CD4-positive, alpha-beta T cell treated with Interleukin-6 for 4 hours (primary cell): ENCODE data around the gene GPHA2.

Experiments used
- DNase-seq: peaks from one replicate; pipeline ENCODE4 v3.0.0-alpha.2; 2020; ENCODE audit warnings: mixed read lengths

Gene GPHA2

DNA sequence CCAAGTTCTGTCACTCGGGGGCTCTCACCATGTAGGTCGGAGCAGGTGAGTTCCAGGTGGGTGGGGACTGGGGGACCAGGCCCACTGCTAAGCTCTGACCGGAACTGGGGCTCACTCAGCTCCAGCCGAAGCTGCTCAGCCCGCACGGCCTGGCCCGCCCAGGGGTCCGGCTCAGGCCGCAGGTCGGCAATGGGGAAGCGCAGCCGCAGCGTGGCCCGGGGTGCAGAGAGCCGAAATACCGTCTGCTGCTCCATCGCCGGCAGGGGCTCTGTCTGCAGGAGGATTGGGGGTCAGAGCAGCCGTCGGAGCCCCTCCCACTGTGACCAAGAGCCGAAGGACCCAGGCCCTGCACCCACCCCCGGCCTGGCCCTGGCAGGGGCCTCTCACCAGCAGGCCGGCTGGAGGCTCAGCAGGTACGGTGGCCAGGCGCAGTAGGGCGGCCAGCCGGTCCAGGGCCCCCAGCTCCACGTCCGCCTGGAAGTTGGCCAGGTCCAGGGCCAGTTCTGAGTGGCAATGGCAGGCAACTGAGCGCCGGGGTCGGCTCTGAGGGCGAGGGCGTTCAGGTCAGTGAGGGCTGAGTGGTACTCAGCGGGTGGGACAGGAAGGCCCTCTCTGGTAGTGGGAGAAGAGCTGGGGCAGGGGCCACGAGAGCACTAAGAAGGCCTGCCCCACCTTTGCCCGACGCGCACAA lies 25.9 kb downstream of the GPHA2 start:
- no peak for DNase-seq

- DNase-seq, result no peak
These were observed 26.9 kb downstream of the GPHA2 start for GRCh38 chr11:64908766-64909165.

- DNase-seq, result no peak
These were observed 29.4 kb downstream of the GPHA2 start for GRCh38 chr11:64906314-64906635.

GRCh38 chr11:64905516-64906313 lies 30.0 kb downstream of the GPHA2 start:
- no peak for DNase-seq

DNA sequence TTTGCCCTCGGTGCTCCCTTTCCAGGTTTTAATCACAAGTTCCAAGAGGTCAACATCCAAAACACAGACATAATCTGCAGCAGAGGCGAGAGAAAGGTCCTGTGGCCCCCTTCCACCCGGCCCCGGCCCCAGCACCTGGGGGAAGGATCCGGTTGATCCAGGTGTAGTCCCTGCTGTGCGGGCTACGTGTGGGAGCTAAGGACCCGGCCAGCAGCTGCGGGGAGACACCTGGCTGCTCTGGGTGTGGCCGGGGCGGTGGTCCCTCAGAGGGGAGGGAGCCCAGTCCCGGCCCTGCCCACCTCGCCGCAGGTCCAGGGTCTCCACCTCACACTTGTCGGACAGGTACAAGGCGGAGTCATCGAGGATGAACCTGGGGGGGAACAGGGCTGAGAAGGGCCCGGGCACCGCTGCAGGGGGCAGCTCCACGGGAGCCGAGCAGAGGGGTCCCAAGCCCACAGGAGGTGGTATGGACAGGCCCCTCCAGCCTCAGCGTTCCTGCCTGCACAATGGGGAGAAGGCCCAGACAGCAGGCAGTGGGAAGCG lies 32.3 kb downstream of the GPHA2 start:
- DNase-seq, result no peak

DNA sequence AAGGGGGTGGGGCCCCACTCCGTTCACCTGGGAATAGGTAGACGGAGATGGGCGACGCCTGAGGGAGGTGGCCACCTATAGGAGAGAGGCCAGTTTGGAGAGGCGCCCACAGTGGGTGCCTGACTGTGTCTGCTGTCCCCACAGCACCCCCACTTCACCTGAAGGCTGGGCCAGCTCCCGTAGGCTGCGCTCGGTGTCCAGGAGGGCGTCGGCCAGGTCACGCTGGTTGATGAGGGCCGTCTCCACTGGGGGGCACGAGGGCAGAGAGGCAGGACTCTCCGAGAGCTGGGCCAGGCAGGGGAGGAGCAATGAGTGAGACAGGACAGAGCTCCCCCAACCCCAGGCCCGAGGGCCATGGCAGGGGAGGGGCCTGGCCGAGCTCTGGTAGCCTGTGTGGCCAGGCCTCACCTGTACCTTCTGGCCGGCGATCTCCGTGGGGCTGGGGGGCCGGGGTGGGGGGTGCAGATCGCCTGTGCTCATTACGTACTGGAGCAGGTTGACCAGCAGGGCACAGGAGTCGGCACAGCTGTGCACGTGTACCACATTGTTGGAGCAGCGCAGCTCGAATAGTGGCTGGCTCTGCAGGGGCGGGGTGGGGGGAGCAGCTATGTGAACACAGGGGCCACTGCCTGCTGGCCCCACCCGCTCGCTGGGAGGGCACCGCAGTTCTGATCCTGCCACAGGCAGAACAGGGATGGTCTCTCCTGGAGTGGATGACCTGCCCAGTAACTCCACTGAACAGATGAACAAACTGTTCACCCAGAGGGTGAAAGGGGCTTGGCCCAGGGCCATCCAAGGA lies 33.4 kb downstream of the GPHA2 start:
- no peak for DNase-seq

- DNase-seq, result no peak
These were observed 34.9 kb downstream of the GPHA2 start for GRCh38 chr11:64900774-64901173.

DNA sequence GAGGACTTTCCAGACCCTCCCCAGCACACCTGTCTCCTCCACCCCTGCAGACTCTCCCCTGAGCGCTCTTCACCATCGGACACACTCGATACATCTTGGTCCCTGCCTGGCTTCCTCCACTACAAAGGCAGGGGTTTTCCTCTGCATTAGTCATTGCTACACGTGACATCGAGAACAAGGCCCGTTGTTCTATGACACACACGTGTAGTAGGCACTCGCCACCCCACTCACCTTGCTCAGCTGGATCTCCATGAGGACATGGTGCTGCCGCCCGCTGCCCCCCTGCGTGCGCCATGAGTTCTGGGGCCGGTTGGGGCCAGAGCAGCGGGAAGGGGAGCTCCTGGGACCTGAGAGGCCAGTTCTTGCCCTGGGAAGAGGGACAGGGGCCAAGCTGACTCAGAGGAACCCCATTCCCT lies 35.4 kb downstream of the GPHA2 start:
- peak; percentile 70 for DNase-seq

- no peak for DNase-seq
These were observed 37.2 kb downstream of the GPHA2 start for GRCh38 chr11:64898541-64898940.

DNA sequence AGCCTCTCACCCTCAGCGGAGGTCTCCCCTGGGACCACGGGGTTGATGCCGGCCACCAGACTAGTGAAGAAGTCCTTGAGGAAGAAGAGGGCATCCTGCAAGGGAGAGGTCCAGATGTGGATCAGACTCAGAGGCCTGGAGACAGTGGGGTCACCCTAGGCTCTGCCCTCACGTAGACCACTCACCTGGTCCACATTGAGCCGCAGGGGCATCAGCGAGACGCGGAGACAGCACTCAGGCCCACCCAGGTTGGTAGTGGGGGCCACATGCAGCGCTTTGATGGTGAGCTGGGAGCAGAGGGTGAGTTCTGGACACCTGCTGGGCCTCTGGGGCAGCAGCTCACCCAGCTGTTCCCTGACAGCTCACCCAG lies 37.6 kb downstream of the GPHA2 start:
- no peak for DNase-seq

GRCh38 chr11:64897381-64898075 lies 38.2 kb downstream of the GPHA2 start:
- DNase-seq, result no peak

DNA sequence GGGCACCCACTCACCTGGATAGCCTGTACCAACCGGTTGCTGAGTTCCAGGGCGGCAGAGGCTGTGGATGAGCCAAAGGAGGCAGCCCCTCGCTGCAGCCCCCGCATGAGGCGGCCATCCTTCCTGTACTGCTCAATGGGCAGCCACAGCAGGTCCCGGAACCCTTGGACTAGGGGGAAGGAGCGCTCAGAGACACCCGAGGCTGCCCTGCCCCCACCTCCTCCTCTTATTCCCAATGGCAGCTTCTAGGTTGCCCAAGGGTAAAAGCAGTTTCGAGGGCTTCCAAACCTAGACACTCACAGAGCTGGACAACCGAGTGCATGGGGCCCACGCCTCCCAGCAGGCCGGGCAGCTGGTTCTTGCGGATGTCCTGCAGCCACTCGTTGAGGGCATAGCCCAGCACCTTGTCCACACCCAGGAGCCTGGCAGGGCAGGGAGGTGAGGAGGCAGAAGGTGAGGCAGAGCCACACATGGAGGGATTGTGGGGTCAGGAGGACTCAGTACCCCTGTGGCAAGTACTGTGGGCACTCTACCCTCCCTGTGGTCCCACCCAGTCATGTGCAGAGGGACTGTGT lies 39.2 kb downstream of the GPHA2 start:
- no peak for DNase-seq

GRCh38 chr11:64894812-64895452 lies 40.8 kb downstream of the GPHA2 start:
- DNase-seq, result no peak

DNA sequence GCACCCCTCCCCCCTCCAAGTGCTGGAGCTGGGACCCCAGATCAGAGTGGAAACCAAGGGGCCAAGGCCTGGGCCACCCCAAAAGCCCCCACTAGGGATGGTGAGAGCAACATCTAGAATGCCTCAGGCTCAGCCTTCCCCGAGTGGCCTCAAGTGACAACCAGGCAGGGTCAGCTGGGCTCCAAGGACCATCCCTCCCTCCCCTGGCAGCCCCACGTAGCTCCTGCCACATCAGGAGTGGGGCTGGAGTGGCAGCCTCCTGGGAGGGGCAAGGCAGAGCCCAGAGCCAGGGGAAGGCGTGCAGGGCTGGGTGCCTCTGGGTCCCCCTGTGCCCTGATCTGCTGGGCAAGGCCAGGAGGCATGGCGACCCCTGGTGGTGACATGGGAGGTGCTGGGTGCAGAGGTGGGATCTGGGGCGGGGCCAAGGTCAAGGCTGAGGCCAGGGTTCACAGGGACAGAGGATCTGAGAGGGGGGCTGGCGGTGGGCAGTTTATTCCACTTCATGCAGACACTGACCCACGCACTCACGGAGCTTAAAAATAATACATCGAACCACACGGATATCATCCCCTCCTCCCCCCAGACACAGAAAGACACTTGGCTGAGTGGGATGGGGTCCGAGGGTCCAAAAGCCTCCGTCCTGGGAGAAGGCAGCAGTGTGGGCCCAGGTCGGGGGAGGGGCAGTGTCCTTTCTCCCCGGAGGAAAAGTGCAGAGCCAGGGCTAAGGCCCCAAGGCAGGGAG lies 41.5 kb downstream of the GPHA2 start:
- peak; percentile 95 for DNase-seq

GRCh38 chr11:64893194-64894069 lies 42.3 kb downstream of the GPHA2 start:
- DNase-seq, result no peak

- no peak for DNase-seq
These were observed 42.9 kb downstream of the GPHA2 start for GRCh38 chr11:64892838-64893193.

DNA sequence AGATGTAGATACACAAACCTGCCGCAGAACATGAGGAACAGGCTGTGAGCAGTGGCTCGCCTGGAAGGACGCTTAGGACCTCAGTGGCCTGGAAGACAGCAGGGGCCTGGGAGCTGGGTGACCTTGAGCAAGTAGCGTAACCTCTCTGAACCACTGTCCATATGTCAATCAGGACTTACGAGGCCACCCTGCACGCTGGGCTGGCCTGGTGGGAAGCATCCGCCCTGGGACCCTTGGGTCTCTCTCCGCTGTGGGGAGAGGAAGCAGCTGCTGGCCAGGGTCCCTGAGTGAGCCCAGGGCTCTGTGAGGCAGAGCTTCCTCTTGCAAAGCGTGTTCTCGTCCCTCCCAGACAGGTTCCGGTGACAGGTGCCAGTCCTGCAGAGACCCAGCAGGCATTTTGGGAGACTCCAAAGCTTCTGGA lies 43.3 kb downstream of the GPHA2 start:
- DNase-seq, result no peak

DNA sequence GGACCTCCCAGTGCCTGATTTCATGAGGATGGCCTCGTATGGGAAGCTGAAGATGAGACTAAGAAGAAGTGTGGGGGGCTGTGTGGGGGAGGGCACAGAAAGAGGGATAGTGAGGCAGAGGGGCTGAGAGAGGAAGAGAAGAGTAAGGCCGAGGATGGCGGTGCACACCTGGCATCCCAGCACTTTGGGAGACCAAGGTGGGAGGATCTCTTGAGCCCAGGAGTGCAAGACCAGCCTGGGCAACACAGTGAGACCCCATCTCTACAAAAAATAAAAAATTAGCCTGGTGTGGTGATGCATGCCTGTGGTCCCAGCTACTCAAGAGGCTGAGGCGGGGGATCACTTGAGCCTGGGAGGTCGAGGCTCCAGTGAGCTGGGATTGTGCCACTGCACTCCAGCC lies 43.8 kb downstream of the GPHA2 start:
- DNase-seq, result no peak

GRCh38 chr11:64891215-64891848 lies 44.4 kb downstream of the GPHA2 start:
- DNase-seq, result no peak

- no peak for DNase-seq
These were observed 45.2 kb downstream of the GPHA2 start for GRCh38 chr11:64890522-64890939.
